Measurements from ENCODE around the gene PPP1R1A.

The PPP1R1A gene

GRCh38 chr12:54595471-54595870 is 7.0 kb upstream of the PPP1R1A start:
- no peak for DNase-seq (ENCODE audit: low spot score in 2 of 2)
- Mint-ChIP-seq H3K4me1 (peaks cover 6% of the 10 kb centered on the region), H3K9me3 (no peaks in the 10 kb centered on the region), H3K27ac (ENCODE audit: low read depth) (no peak overlapping the region), H3K27me3 (peaks cover 55% of the 10 kb centered on the region), H3K4me3 (no peak overlapping the region), H3K36me3 (ENCODE audit: insufficient read depth) (peaks cover 2% of the 10 kb centered on the region)
- ATAC-seq (replicated peaks; ENCODE audit: extremely low read depth, poor library complexity, severe bottlenecking), result no peak

GRCh38 chr12:54593725-54594124 is 5.3 kb upstream of the PPP1R1A start:
- no peak overlapping the region for H3K27ac Mint-ChIP-seq (ENCODE audit: low read depth)
- no peak for DNase-seq (ENCODE audit: low spot score in 2 of 2)
- peaks cover 4% of the 10 kb centered on the region for H3K36me3 Mint-ChIP-seq (ENCODE audit: insufficient read depth)
- no peaks in the 10 kb centered on the region for H3K9me3 Mint-ChIP-seq
- ATAC-seq (replicated peaks; ENCODE audit: extremely low read depth, poor library complexity, severe bottlenecking), result no peak
- peaks cover 58% of the 10 kb centered on the region for H3K27me3 Mint-ChIP-seq
- H3K4me3 Mint-ChIP-seq, result no peak overlapping the region
- H3K4me1 Mint-ChIP-seq, result peaks cover 6% of the 10 kb centered on the region

- no peak for DNase-seq (ENCODE audit: low spot score in 2 of 2)
Measured at GRCh38 chr12:54593135-54593534, 4.7 kb upstream of the PPP1R1A start.

GRCh38 chr12:54592316-54592715 is 3.9 kb upstream of the PPP1R1A start:
- DNase-seq (ENCODE audit: low spot score in 2 of 2) (no peak), ATAC-seq (replicated peaks; ENCODE audit: extremely low read depth, poor library complexity, severe bottlenecking) (no peak)
- Mint-ChIP-seq H3K9me3 (no peaks in the 10 kb centered on the region), H3K27me3 (peaks cover 64% of the 10 kb centered on the region), H3K27ac (ENCODE audit: low read depth) (no peak overlapping the region), H3K4me3 (no peak overlapping the region), H3K4me1 (peaks cover 6% of the 10 kb centered on the region), H3K36me3 (ENCODE audit: insufficient read depth) (peaks cover 4% of the 10 kb centered on the region)

More at GRCh38 chr12:54593135-54593534, 4.7 kb upstream of the PPP1R1A start:
- H3K4me3 Mint-ChIP-seq, result no peak overlapping the region
- peaks cover 6% of the 10 kb centered on the region for H3K4me1 Mint-ChIP-seq
- H3K27me3 Mint-ChIP-seq, result peaks cover 57% of the 10 kb centered on the region
- H3K36me3 Mint-ChIP-seq (ENCODE audit: insufficient read depth), result peaks cover 4% of the 10 kb centered on the region
- H3K27ac Mint-ChIP-seq (ENCODE audit: low read depth), result no peak overlapping the region
- H3K9me3 Mint-ChIP-seq, result no peaks in the 10 kb centered on the region
- ATAC-seq (replicated peaks; ENCODE audit: extremely low read depth, poor library complexity, severe bottlenecking), result no peak

GRCh38 chr12:54590978-54591591 is 2.6 kb upstream of the PPP1R1A start:
- Mint-ChIP-seq H3K4me3 (no peak overlapping the region), H3K27ac (ENCODE audit: low read depth) (no peak overlapping the region), H3K36me3 (ENCODE audit: insufficient read depth) (peaks cover 2% of the 10 kb centered on the region), H3K9me3 (no peaks in the 10 kb centered on the region), H3K4me1 (no peaks in the 10 kb centered on the region), H3K27me3 (peaks cover 64% of the 10 kb centered on the region)
- DNase-seq (ENCODE audit: low spot score in 2 of 2) (no peak), ATAC-seq (replicated peaks; ENCODE audit: extremely low read depth, poor library complexity, severe bottlenecking) (no peak)

GRCh38 chr12:54589964-54590363 is 1.5 kb upstream of the PPP1R1A start:
- H3K27me3 Mint-ChIP-seq, result peaks cover 73% of the 10 kb centered on the region
- no peaks in the 10 kb centered on the region for H3K4me1 Mint-ChIP-seq
- peaks cover 2% of the 10 kb centered on the region for H3K36me3 Mint-ChIP-seq (ENCODE audit: insufficient read depth)
- DNase-seq (ENCODE audit: low spot score in 2 of 2) (no peak), ATAC-seq (replicated peaks; ENCODE audit: extremely low read depth, poor library complexity, severe bottlenecking) (no peak)
- no peaks in the 10 kb centered on the region for H3K9me3 Mint-ChIP-seq
- no peak overlapping the region for H3K4me3 Mint-ChIP-seq
- H3K27ac Mint-ChIP-seq (ENCODE audit: low read depth), result no peak overlapping the region

- H3K36me3 Mint-ChIP-seq (ENCODE audit: insufficient read depth), result peaks cover 2% of the 10 kb centered on the region
- no peak for ATAC-seq (replicated peaks; ENCODE audit: extremely low read depth, poor library complexity, severe bottlenecking)
- H3K27me3 Mint-ChIP-seq, result peaks cover 84% of the 10 kb centered on the region
- H3K4me3 Mint-ChIP-seq, result peak overlapping the region; percentile 10
- H3K27ac Mint-ChIP-seq (ENCODE audit: low read depth), result no peak overlapping the region
- no peaks in the 10 kb centered on the region for H3K9me3 Mint-ChIP-seq
- DNase-seq (ENCODE audit: low spot score in 2 of 2), result no peak
- H3K4me1 Mint-ChIP-seq, result no peaks in the 10 kb centered on the region
Measured at GRCh38 chr12:54588890-54589267, 420 bp upstream of the PPP1R1A start.

- Mint-ChIP-seq H3K9me3 (no peaks in the 10 kb centered on the region), H3K4me1 (no peaks in the 10 kb centered on the region), H3K4me3 (peak overlapping the region; percentile 14), H3K27me3 (peaks cover 90% of the 10 kb centered on the region), H3K27ac (ENCODE audit: low read depth) (no peak overlapping the region), H3K36me3 (ENCODE audit: insufficient read depth) (peaks cover 2% of the 10 kb centered on the region)
- ATAC-seq (replicated peaks; ENCODE audit: extremely low read depth, poor library complexity, severe bottlenecking), result no peak
- no peak for DNase-seq (ENCODE audit: low spot score in 2 of 2)
Measured at GRCh38 chr12:54587315-54587873, 1.1 kb downstream of the PPP1R1A start.

- Mint-ChIP-seq H3K4me3 (no peak overlapping the region), H3K4me1 (no peaks in the 10 kb centered on the region), H3K27ac (ENCODE audit: low read depth) (no peak overlapping the region), H3K9me3 (no peaks in the 10 kb centered on the region), H3K36me3 (ENCODE audit: insufficient read depth) (peaks cover 2% of the 10 kb centered on the region), H3K27me3 (peaks cover 82% of the 10 kb centered on the region)
- no peak for ATAC-seq (replicated peaks; ENCODE audit: extremely low read depth, poor library complexity, severe bottlenecking)
- DNase-seq (ENCODE audit: low spot score in 2 of 2), result no peak
Measured at GRCh38 chr12:54586620-54587019, 1.8 kb downstream of the PPP1R1A start.

GRCh38 chr12:54585243-54585642 is 3.2 kb downstream of the PPP1R1A start:
- H3K4me3 Mint-ChIP-seq, result no peak overlapping the region
- H3K27me3 Mint-ChIP-seq, result peaks cover 68% of the 10 kb centered on the region

GRCh38 chr12:54584128-54584527 is 4.3 kb downstream of the PPP1R1A start:
- H3K27me3 Mint-ChIP-seq, result peaks cover 57% of the 10 kb centered on the region
- H3K36me3 Mint-ChIP-seq (ENCODE audit: insufficient read depth), result peaks cover 6% of the 10 kb centered on the region
- no peak for DNase-seq (ENCODE audit: low spot score in 2 of 2)
- H3K27ac Mint-ChIP-seq (ENCODE audit: low read depth), result no peak overlapping the region
- H3K4me1 Mint-ChIP-seq, result peaks cover 9% of the 10 kb centered on the region
- ATAC-seq (replicated peaks; ENCODE audit: extremely low read depth, poor library complexity, severe bottlenecking), result no peak
- no peak overlapping the region for H3K4me3 Mint-ChIP-seq
- H3K9me3 Mint-ChIP-seq, result no peaks in the 10 kb centered on the region

More at GRCh38 chr12:54585243-54585642, 3.2 kb downstream of the PPP1R1A start:
- H3K27ac Mint-ChIP-seq (ENCODE audit: low read depth), result no peak overlapping the region
- H3K36me3 Mint-ChIP-seq (ENCODE audit: insufficient read depth), result peaks cover 3% of the 10 kb centered on the region
- DNase-seq (ENCODE audit: low spot score in 2 of 2) (no peak), ATAC-seq (replicated peaks; ENCODE audit: extremely low read depth, poor library complexity, severe bottlenecking) (no peak)
- no peaks in the 10 kb centered on the region for H3K4me1 Mint-ChIP-seq
- H3K9me3 Mint-ChIP-seq, result no peaks in the 10 kb centered on the region

- Mint-ChIP-seq H3K9me3 (no peaks in the 10 kb centered on the region), H3K36me3 (ENCODE audit: insufficient read depth) (peaks cover 8% of the 10 kb centered on the region), H3K4me3 (no peak overlapping the region), H3K27me3 (peaks cover 53% of the 10 kb centered on the region), H3K27ac (ENCODE audit: low read depth) (no peak overlapping the region), H3K4me1 (peaks cover 9% of the 10 kb centered on the region)
- ATAC-seq (replicated peaks; ENCODE audit: extremely low read depth, poor library complexity, severe bottlenecking), result no peak
- DNase-seq (ENCODE audit: low spot score in 2 of 2), result no peak
Measured at GRCh38 chr12:54583726-54584125, 4.7 kb downstream of the PPP1R1A start.

GRCh38 chr12:54581412-54581811 is 7.0 kb downstream of the PPP1R1A start:
- no peak overlapping the region for H3K27ac Mint-ChIP-seq (ENCODE audit: low read depth)
- ATAC-seq (replicated peaks; ENCODE audit: extremely low read depth, poor library complexity, severe bottlenecking) (no peak), DNase-seq (ENCODE audit: low spot score in 2 of 2) (no peak)
- peaks cover 33% of the 10 kb centered on the region for H3K27me3 Mint-ChIP-seq
- H3K4me3 Mint-ChIP-seq, result no peak overlapping the region
- no peaks in the 10 kb centered on the region for H3K9me3 Mint-ChIP-seq
- peaks cover 9% of the 10 kb centered on the region for H3K4me1 Mint-ChIP-seq
- peaks cover 8% of the 10 kb centered on the region for H3K36me3 Mint-ChIP-seq (ENCODE audit: insufficient read depth)
